Erythroblast (primary cell): ENCODE data around the gene TBC1D16.

ENCODE experiments used
- GATA1 ChIP-seq: IDR thresholded peaks from 2 replicates; pipeline ENCODE4 v1.6.1; 2011; ENCODE audit warnings: low read depth, mild to moderate bottlenecking, control low read depth, low read length, moderate library complexity
- POLR2A ChIP-seq: IDR thresholded peaks from 2 replicates; pipeline ENCODE4 v1.6.1; 2011; ENCODE audit warnings: mild to moderate bottlenecking, low read length

GRCh38 chr17:79977708-79978547 lies 57.7 kb downstream of the TBC1D16 start:
- TF ChIP-seq GATA1 (no peak), POLR2A (no peak)
